HUES6 (cell line): ENCODE results near the gene IGF2R.
"Not testable (repeated sequence)": the region's sequence is repeated elsewhere in the genome, so short reads cannot be mapped to it uniquely, and the experiment has no call there.

Experiments used
- H3K27ac ChIP-seq: 2 replicates; pipeline ENCODE4 v1.7.0; 2013; ENCODE audit warnings: low read depth, mild to moderate bottlenecking, low read length, inconsistent platforms
- H3K27me3 ChIP-seq: 2 replicates; pipeline ENCODE4 v1.6.1; 2013; ENCODE audit warnings: low read length; ENCODE audit not compliant: control insufficient read depth, insufficient read depth
- H3K36me3 ChIP-seq: 2 replicates; pipeline ENCODE4 v1.6.1; 2013; ENCODE audit warnings: low read length; ENCODE audit not compliant: control insufficient read depth, insufficient read depth
- H3K4me1 ChIP-seq: 2 replicates; pipeline ENCODE4 v1.6.1; 2013; ENCODE audit warnings: low read length; ENCODE audit not compliant: control insufficient read depth, insufficient read depth
- H3K4me3 ChIP-seq: 2 replicates; pipeline ENCODE4 v1.5.1; 2013; ENCODE audit warnings: low read depth, low read length
- H3K9ac ChIP-seq: one replicate; pipeline ENCODE4 v1.6.1; 2013; ENCODE audit warnings: mild to moderate bottlenecking, low read length
- H3K9me3 ChIP-seq: 2 replicates; pipeline ENCODE4 v1.6.1; 2013; ENCODE audit warnings: low read depth, low read length; ENCODE audit not compliant: control insufficient read depth, insufficient read depth

Gene IGF2R

DNA sequence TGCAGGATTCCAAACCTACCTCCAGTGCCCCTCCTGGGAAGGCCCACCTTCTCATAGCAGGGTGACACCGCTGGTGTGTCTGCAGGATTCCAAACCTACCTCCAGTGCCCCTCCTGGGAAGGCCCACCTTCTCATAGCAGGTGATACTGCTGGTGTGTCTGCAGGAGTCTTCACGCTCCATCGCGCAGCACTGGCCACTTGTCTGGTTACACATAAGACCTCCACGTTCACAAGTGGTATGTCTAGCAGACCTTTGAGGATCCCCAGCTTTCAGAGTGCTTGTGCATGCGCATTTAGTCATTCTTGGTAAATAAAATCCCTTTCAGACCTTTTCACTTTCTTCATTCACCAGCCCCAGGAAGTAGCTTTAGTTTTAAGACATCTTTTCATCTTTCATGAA lies 123.3 kb downstream of the IGF2R start:
- not testable (repeated sequence) for H3K4me3 ChIP-seq, H3K27me3 ChIP-seq, H3K27ac ChIP-seq, H3K4me1 ChIP-seq, H3K9ac ChIP-seq, H3K9me3 ChIP-seq
- H3K36me3 ChIP-seq: peaks cover 87% of the 10 kb centered on the region

DNA sequence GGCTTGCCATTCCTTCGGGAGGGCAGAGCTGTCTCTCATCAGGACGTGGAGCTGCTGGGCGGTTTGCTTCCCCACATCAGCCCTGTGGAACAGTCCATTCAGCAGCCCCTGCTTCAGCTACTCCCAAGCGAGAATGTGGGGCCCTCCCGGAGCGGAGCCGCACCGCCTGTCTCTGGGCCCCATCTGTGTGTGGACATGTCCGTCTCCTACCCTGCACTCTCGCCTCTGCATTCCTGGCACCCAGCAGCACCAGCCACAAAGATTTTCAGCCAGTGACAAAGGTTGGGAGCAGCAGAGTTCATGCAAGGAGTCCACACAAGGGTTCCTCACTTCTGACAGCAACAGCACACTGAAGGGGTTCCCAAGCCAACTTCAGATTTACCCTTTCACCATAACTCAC lies 123.7 kb downstream of the IGF2R start:
- no peaks in the 10 kb centered on the region for H3K9me3 ChIP-seq
- H3K4me1 ChIP-seq: no peaks in the 10 kb centered on the region
- H3K27ac ChIP-seq: no peak overlapping the region
- no peak overlapping the region for H3K9ac ChIP-seq
- no peaks in the 10 kb centered on the region for H3K27me3 ChIP-seq
- H3K4me3 ChIP-seq: no peak overlapping the region
- peaks cover 92% of the 10 kb centered on the region for H3K36me3 ChIP-seq

DNA sequence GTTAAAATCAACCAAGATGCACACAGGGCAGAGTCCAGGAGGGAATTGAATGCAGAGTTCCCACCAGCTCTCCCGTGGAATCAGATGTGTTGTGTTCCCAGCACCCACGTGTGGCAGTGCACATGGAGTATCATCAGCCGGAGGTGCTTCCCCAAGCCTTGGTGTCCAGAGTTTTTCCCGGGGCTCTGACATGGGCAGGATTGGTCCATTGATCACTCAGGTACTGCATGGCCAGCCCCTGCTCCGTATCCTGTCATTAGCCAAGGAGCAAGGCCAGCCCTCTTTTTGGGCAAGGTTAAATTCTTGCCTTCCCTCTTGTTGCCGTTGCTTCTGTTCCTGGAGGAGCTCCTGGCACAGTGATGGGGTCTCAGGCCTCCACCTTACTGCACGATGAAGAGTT lies 124.2 kb downstream of the IGF2R start:
- peaks cover 93% of the 10 kb centered on the region for H3K36me3 ChIP-seq
- H3K4me1 ChIP-seq: no peaks in the 10 kb centered on the region
- H3K27ac ChIP-seq: no peak overlapping the region
- H3K4me3 ChIP-seq: no peak overlapping the region
- no peaks in the 10 kb centered on the region for H3K9me3 ChIP-seq
- no peak overlapping the region for H3K9ac ChIP-seq
- H3K27me3 ChIP-seq: no peaks in the 10 kb centered on the region

DNA sequence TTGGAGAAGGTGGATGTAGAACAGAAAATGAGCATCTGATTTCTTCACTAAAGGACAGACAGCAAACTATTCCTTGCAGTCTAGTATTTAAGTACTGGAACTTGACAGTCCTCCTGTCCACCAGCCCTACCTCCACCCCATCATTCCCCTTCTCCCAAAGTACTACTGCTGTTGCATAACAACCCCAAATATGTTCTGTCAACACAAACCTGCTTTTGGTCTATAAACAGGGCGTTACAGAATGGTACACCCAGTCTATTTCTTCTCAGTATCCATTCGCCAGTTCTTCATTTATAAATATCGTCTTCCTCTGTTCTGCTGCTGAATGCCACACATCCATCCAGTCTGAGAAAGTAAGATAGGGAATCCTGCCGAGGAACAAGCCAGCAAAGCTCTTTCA lies 125.1 kb downstream of the IGF2R start:
- H3K4me3 ChIP-seq: no peak overlapping the region
- no peaks in the 10 kb centered on the region for H3K9me3 ChIP-seq
- H3K36me3 ChIP-seq: peaks cover 93% of the 10 kb centered on the region
- H3K27ac ChIP-seq: no peak overlapping the region
- H3K27me3 ChIP-seq: no peaks in the 10 kb centered on the region
- no peaks in the 10 kb centered on the region for H3K4me1 ChIP-seq
- H3K9ac ChIP-seq: no peak overlapping the region

DNA sequence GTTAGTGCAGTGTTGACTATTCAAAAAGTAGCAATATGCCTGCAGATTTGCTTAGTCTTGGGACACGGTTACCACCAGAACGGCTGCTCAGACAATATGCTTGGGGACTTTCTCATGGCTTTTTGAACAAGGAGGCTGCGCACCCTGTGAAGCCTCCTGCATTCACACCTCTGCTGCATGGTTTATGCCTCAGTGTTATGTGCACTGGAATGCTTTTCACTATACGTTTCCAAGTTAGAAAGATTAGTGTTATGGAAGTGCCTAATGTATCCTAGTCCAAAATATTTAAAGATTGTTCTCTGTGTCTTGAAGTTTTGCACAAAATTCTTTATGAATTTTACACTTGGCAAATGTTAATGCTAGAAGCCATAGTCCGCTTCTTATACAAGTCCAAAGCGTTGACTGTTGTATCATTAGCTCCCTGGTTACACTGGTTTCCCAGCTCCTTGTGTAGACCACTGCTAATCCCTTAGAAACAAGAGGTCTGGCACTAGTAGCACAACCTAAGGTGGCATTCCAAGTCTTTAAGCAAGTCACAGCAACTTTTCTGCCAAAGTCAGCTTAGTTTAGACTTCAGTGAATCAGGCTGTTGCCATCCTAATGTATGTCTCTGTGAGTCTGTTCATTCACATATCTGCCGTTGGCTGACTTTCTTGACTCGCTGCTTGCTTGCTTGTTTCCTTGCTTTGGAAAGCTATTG lies 126.4 kb downstream of the IGF2R start:
- no peak overlapping the region for H3K27ac ChIP-seq
- H3K27me3 ChIP-seq: no peaks in the 10 kb centered on the region
- no peak overlapping the region for H3K9ac ChIP-seq
- no peaks in the 10 kb centered on the region for H3K9me3 ChIP-seq
- peaks cover 81% of the 10 kb centered on the region for H3K36me3 ChIP-seq
- no peak overlapping the region for H3K4me3 ChIP-seq
- H3K4me1 ChIP-seq: no peaks in the 10 kb centered on the region

DNA sequence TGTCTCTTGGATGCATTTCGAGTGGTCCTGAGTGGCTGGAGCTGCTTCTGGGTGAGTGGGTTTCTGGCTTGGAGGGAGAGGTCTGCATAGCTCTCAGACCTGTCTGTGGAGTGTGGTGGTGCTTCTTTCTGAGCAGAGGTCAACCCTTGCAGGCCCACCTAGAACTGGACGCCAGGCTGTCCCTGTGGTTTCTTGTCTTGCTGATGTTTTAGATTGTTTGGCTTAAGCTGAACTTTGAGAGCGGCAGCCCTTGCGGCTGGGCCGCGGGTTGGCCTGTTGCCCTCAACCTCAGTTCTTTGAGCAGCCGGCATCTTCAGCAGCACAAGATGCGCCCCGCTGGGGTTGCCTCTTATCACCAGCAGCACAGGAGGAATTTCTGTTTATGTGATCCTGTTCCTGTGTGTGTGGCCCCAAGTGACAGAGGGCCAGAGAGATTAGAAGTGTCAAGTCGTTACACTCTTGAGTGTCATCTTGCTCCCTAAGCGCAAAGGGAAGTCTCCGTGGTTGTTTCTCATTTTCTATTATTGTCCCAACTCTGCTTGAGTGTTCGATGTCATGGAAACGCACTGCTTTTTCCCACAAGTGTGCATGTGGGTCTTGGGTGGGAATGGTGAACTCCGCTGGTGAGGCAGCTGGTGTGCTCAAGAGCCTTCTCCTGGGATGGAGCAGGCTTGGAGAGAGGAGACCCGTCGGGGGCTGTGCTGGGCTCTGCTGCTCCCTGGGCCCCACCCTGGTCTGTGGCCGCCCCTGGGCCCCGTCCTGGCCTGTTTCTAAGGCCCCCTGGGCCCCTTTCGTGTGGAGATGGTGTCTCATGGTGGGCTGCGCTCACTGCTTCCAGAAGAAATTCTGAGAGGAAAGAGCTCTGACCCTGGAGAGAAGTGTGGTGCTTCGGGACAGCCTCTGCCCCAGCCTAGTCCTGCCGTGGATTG lies 132.7 kb downstream of the IGF2R start:
- no peak overlapping the region for H3K4me3 ChIP-seq
- H3K27me3 ChIP-seq: no peaks in the 10 kb centered on the region
- H3K36me3 ChIP-seq: peaks cover 71% of the 10 kb centered on the region
- H3K9ac ChIP-seq: no peak overlapping the region
- H3K27ac ChIP-seq: no peak overlapping the region
- H3K4me1 ChIP-seq: no peaks in the 10 kb centered on the region; the same call in 1 of the 2 replicates
- H3K9me3 ChIP-seq: no peaks in the 10 kb centered on the region

DNA sequence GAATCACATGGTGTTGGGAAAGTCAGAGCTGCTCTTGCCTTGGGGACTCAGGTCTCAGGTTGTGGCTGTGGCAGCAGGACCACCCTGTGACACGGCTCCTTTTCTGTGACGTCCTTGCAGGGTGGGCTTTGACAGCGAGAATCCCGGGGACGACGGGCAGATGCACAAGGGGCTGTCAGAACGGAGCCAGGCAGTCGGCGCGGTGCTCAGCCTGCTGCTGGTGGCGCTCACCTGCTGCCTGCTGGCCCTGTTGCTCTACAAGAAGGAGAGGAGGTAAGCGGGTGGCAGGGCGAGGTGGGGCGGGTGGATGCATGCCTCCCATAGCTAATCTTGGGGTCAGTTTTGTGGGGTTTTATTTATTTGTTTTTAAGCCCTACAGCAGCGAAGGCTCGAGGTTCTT lies 133.5 kb downstream of the IGF2R start:
- H3K4me3 ChIP-seq: no peak overlapping the region
- H3K9ac ChIP-seq: no peak overlapping the region
- H3K27ac ChIP-seq: no peak overlapping the region
- H3K4me1 ChIP-seq: no peaks in the 10 kb centered on the region; the same call in 1 of the 2 replicates
- H3K9me3 ChIP-seq: no peaks in the 10 kb centered on the region
- peaks cover 63% of the 10 kb centered on the region for H3K36me3 ChIP-seq
- no peaks in the 10 kb centered on the region for H3K27me3 ChIP-seq

DNA sequence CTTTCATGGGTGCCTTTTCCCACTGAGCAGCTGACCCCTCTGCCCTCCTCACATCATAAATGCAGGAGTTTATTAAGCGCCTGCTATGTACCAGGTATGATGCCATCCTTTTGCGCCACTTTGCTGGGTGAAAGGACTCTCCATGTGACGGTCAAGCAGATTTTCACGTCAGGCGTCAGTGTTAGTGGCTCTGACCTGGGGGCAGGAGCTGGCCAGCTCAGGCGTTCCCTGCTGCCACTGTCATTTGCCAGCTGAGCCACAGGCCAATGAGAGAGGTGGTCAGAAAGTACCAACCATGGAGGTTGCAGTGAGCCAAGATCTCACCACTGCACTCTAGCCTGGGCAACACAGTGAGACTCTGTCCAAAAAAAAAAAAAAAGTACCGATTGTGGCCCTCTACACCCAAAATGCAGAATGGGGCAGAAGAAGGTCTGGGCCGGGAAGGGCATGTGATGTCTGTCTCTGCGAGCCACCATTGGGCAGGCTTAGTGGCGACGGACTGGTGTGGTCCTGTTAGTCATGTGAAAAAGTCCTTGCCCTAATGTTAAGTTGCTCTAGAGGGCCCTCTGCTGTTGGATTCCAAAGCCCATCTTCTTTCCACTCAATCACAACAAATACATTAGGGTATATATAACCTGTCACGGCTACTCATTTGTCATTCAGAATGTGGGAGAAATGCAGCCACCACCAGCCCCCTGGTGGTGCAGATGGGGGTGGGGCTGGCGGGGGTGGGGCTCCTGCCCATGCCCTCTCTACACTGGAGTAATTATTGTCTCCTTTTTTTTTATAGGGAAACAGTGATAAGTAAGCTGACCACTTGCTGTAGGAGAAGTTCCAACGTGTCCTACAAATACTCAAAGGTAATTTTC lies 134.3 kb downstream of the IGF2R start:
- no peak overlapping the region for H3K9ac ChIP-seq
- peaks cover 55% of the 10 kb centered on the region for H3K36me3 ChIP-seq

DNA sequence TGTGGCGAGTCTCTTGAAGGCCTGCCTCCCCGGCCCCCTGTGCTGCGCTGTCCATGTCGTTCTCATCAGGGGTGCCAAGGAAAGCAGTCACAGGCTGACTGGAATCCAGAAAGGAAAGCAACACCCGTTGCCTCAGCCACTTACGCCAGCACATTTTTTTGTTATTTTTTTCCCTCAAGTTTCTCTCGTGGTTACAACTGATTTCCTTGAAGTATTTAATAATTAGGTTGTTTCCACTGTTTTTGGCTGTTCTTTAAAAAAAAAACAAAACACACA lies 134.9 kb downstream of the IGF2R start:
- Histone ChIP-seq H3K4me1 (no peaks in the 10 kb centered on the region; the same call in 1 of the 2 replicates), H3K36me3 (peaks cover 49% of the 10 kb centered on the region), H3K9me3 (no peaks in the 10 kb centered on the region), H3K9ac (no peak overlapping the region), H3K27me3 (no peaks in the 10 kb centered on the region), H3K27ac (no peak overlapping the region), H3K4me3 (no peak overlapping the region)

More for the DNA sequence above, 134.3 kb downstream of the IGF2R start:
- H3K27ac ChIP-seq: no peak overlapping the region
- no peaks in the 10 kb centered on the region; the same call in 1 of the 2 replicates for H3K4me1 ChIP-seq
- no peak overlapping the region for H3K4me3 ChIP-seq
- no peaks in the 10 kb centered on the region for H3K27me3 ChIP-seq
- no peaks in the 10 kb centered on the region for H3K9me3 ChIP-seq

DNA sequence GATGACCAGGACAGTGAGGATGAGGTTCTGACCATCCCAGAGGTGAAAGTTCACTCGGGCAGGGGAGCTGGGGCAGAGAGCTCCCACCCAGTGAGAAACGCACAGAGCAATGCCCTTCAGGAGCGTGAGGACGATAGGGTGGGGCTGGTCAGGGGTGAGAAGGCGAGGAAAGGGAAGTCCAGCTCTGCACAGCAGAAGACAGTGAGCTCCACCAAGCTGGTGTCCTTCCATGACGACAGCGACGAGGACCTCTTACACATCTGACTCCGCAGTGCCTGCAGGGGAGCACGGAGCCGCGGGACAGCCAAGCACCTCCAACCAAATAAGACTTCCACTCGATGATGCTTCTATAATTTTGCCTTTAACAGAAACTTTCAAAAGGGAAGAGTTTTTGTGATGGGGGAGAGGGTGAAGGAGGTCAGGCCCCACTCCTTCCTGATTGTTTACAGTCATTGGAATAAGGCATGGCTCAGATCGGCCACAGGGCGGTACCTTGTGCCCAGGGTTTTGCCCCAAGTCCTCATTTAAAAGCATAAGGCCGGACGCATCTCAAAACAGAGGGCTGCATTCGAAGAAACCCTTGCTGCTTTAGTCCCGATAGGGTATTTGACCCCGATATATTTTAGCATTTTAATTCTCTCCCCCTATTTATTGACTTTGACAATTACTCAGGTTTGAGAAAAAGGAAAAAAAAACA lies 136.1 kb downstream of the IGF2R start:
- H3K4me1 ChIP-seq: no peaks in the 10 kb centered on the region; the same call in 1 of the 2 replicates
- H3K9ac ChIP-seq: no peak overlapping the region
- no peaks in the 10 kb centered on the region for H3K27me3 ChIP-seq
- no peaks in the 10 kb centered on the region for H3K9me3 ChIP-seq
- H3K36me3 ChIP-seq: peaks cover 47% of the 10 kb centered on the region
- no peak overlapping the region for H3K4me3 ChIP-seq
- H3K27ac ChIP-seq: no peak overlapping the region
